ENCODE data around the gene KNDC1.

Gene KNDC1

GRCh38 chr10:133266056-133266795 is 106.2 kb downstream of the KNDC1 start:
- H3K4me3 ChIP-seq (replicated peaks; ENCODE audit: insufficient read depth, low read length), result no peak overlapping the region
- no peak for DNase-seq (ENCODE audit: low read depth in 1 of 2, low spot score in 1 of 2)
- TF ChIP-seq GABPA (IDR thresholded peaks at IDR 0.05; ENCODE audit: low read depth) (no peak), POLR2AphosphoS5 (IDR thresholded peaks at IDR 0.05; ENCODE audit: low read depth) (no peak), SPI1 (IDR thresholded peaks at IDR 0.05; ENCODE audit: borderline replicate concordance, low read depth) (no peak)
- TF ChIP-seq, protein P1, sequence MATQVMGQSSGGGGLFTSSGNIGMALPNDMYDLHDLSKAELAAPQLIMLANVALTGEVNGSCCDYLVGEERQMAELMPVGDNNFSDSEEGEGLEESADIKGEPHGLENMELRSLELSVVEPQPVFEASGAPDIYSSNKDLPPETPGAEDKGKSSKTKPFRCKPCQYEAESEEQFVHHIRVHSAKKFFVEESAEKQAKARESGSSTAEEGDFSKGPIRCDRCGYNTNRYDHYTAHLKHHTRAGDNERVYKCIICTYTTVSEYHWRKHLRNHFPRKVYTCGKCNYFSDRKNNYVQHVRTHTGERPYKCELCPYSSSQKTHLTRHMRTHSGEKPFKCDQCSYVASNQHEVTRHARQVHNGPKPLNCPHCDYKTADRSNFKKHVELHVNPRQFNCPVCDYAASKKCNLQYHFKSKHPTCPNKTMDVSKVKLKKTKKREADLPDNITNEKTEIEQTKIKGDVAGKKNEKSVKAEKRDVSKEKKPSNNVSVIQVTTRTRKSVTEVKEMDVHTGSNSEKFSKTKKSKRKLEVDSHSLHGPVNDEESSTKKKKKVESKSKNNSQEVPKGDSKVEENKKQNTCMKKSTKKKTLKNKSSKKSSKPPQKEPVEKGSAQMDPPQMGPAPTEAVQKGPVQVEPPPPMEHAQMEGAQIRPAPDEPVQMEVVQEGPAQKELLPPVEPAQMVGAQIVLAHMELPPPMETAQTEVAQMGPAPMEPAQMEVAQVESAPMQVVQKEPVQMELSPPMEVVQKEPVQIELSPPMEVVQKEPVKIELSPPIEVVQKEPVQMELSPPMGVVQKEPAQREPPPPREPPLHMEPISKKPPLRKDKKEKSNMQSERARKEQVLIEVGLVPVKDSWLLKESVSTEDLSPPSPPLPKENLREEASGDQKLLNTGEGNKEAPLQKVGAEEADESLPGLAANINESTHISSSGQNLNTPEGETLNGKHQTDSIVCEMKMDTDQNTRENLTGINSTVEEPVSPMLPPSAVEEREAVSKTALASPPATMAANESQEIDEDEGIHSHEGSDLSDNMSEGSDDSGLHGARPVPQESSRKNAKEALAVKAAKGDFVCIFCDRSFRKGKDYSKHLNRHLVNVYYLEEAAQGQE (IDR thresholded peaks at IDR 0.05; ENCODE audit: insufficient replicate concordance, low read depth), result no peak
- TF ChIP-seq, protein P2, sequence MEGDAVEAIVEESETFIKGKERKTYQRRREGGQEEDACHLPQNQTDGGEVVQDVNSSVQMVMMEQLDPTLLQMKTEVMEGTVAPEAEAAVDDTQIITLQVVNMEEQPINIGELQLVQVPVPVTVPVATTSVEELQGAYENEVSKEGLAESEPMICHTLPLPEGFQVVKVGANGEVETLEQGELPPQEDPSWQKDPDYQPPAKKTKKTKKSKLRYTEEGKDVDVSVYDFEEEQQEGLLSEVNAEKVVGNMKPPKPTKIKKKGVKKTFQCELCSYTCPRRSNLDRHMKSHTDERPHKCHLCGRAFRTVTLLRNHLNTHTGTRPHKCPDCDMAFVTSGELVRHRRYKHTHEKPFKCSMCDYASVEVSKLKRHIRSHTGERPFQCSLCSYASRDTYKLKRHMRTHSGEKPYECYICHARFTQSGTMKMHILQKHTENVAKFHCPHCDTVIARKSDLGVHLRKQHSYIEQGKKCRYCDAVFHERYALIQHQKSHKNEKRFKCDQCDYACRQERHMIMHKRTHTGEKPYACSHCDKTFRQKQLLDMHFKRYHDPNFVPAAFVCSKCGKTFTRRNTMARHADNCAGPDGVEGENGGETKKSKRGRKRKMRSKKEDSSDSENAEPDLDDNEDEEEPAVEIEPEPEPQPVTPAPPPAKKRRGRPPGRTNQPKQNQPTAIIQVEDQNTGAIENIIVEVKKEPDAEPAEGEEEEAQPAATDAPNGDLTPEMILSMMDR (IDR thresholded peaks at IDR 0.05; ENCODE audit: insufficient read depth, low read length), result no peak
- H3K27ac ChIP-seq (replicated peaks), result no peak overlapping the region
- no peaks in the 10 kb centered on the region for H3K27me3 ChIP-seq (ENCODE audit: insufficient read depth, poor library complexity, severe bottlenecking)

GRCh38 chr10:133267293-133267692 is 107.3 kb downstream of the KNDC1 start:
- Histone ChIP-seq H3K4me3 (replicated peaks; ENCODE audit: insufficient read depth, low read length) (no peak overlapping the region), H3K27me3 (ENCODE audit: insufficient read depth, poor library complexity, severe bottlenecking) (no peaks in the 10 kb centered on the region), H3K27ac (replicated peaks) (no peak overlapping the region)
- DNase-seq (ENCODE audit: low read depth in 1 of 2, low spot score in 1 of 2), result no peak
- TF ChIP-seq GABPA (IDR thresholded peaks at IDR 0.05; ENCODE audit: low read depth), result no peak
- no peak for TF ChIP-seq POLR2AphosphoS5 (IDR thresholded peaks at IDR 0.05; ENCODE audit: low read depth)

- TF ChIP-seq, protein P2 (IDR thresholded peaks at IDR 0.05; ENCODE audit: insufficient read depth, low read length), result no peak
- TF ChIP-seq SPI1 (IDR thresholded peaks at IDR 0.05; ENCODE audit: borderline replicate concordance, low read depth), result no peak
- TF ChIP-seq GABPA (IDR thresholded peaks at IDR 0.05; ENCODE audit: low read depth), result no peak
- TF ChIP-seq POLR2AphosphoS5 (IDR thresholded peaks at IDR 0.05; ENCODE audit: low read depth), result no peak
- TF ChIP-seq, protein P1 (IDR thresholded peaks at IDR 0.05; ENCODE audit: insufficient replicate concordance, low read depth), result no peak
- Histone ChIP-seq H3K27ac (replicated peaks) (no peak overlapping the region), H3K27me3 (ENCODE audit: insufficient read depth, poor library complexity, severe bottlenecking) (no peaks in the 10 kb centered on the region), H3K4me3 (replicated peaks; ENCODE audit: insufficient read depth, low read length) (no peak overlapping the region)
- no peak for DNase-seq (ENCODE audit: low read depth in 1 of 2, low spot score in 1 of 2)
Measured at GRCh38 chr10:133267829-133268228, 107.8 kb downstream of the KNDC1 start.

DNA sequence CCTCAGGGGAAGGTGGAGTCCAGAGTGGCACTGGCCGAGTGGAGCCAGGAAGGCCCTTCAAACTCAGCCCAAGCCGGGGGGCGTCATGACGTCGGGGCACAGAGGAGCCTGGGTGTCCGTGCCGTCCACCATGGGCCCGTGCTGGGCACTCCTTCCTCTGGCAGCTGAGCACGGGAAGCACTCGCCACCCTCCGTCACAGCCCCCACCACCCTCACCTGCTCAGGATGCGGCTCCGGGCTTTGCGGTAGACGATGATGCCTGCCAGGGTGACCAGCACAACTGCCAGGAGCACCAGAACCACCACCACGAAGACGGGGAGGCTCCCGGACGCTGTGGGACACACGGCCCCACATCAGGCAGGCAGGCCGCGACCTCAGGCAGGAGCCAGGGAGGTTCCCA is 108.5 kb downstream of the KNDC1 start:
- TF ChIP-seq SPI1 (IDR thresholded peaks at IDR 0.05; ENCODE audit: borderline replicate concordance, low read depth), result no peak
- TF ChIP-seq, protein P2 (IDR thresholded peaks at IDR 0.05; ENCODE audit: insufficient read depth, low read length), result no peak
- TF ChIP-seq POLR2AphosphoS5 (IDR thresholded peaks at IDR 0.05; ENCODE audit: low read depth), result no peak
- TF ChIP-seq GABPA (IDR thresholded peaks at IDR 0.05; ENCODE audit: low read depth), result no peak
- TF ChIP-seq, protein P1 (IDR thresholded peaks at IDR 0.05; ENCODE audit: insufficient replicate concordance, low read depth), result no peak
- DNase-seq (ENCODE audit: low read depth in 1 of 2, low spot score in 1 of 2), result no peak
- H3K27me3 ChIP-seq (ENCODE audit: insufficient read depth, poor library complexity, severe bottlenecking), result no peaks in the 10 kb centered on the region
- no peak overlapping the region for H3K4me3 ChIP-seq (replicated peaks; ENCODE audit: insufficient read depth, low read length)
- no peak overlapping the region for H3K27ac ChIP-seq (replicated peaks)
